Kidney epithelial cell (primary cell): Measurements from ENCODE around the gene POM121. TPM values are rescaled to one million over a fixed set of nuclear protein-coding genes. Genes with fewer than 3 reads are reported as not detected.
"Not testable (repeated sequence)": the region's sequence is repeated elsewhere in the genome, so short reads cannot be mapped to it uniquely, and the experiment has no call there.

Experiments used
- DNase-seq: peaks from one replicate; pipeline ENCODE4 v3.0.0-alpha.2; 2010; ENCODE audit warnings: low read depth
- H3K27me3 ChIP-seq: 2 replicates; pipeline ENCODE4 v1.6.0; 2011; ENCODE audit warnings: low read length; ENCODE audit not compliant: control insufficient read depth, insufficient read depth
- H3K36me3 ChIP-seq: 2 replicates; pipeline ENCODE4 v1.5.1; 2011; ENCODE audit warnings: low read length; ENCODE audit not compliant: control insufficient read depth, insufficient read depth
- H3K4me3 ChIP-seq: 2 replicates; pipeline ENCODE4 v1.5.1; 2011; ENCODE audit warnings: low read depth, mild to moderate bottlenecking, control low read depth, low read length
- total RNA-seq: library from RNA; depleted of rRNA; stranded (reverse); fragments of >200 nt; gene quantifications from 2 replicates; pipeline ENCODE4 v1.2.3, GENCODE V29; 2015

POM121 gene
- total RNA-seq, 1 donor from 2014 or later, result 17.8 TPM

DNA sequence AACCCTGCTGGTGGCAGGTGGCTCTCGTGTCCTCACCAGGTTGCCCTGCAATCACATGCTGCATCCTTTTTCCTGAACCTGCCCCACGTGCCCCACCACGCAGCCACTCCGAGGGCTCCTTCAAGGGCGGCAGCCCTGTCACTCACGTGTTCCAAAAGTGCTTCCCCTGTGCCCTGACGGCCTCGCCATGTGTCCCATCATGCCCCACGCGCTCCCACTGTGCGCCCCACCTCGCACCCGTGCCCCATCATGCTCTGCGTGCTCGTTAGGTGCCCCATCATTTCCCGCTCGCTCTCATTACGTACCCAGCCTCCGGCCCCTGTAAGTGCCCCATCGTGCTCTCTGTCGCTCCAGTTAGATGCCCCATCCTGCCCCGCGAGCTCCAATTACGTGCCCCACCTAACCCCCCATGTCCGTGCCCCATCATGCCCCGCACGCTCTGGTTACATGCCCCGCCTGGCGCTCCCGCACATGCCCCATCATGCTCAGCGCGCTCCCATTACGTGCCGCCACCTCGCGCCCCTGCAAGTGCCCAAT is 44.2 kb downstream of the POM121 start, which contains the start of gene TRIM74:
TRIM74 (minus strand) TSS at position 487 of the 537 bp plus-strand sequence. CDS start 3,309 bp downstream, outside the sequence.
- H3K27me3 ChIP-seq, H3K36me3 ChIP-seq, H3K4me3 ChIP-seq, DNase-seq: not testable (repeated sequence)

DNA sequence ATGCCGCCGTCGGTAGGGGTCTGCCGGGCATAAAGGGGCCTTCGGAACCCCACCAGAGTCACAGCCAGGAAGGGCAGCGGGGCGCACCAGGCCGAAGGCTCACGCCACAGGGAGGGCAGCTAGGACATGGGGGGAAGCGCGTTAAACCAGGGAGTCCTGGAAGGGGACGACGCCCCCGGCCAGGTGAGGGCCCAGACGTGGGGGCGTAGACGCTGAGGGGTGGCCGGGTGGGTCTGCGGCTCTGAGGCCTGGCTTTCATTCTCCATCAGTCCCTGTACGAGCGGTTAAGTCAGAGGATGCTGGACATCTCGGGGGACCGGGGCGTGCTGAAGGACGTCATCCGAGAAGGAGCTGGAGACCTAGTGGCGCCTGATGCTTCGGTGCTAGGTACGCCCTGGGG is 44.8 kb downstream of the POM121 start:
- not testable (repeated sequence) for H3K4me3 ChIP-seq, DNase-seq, H3K36me3 ChIP-seq, H3K27me3 ChIP-seq

DNA sequence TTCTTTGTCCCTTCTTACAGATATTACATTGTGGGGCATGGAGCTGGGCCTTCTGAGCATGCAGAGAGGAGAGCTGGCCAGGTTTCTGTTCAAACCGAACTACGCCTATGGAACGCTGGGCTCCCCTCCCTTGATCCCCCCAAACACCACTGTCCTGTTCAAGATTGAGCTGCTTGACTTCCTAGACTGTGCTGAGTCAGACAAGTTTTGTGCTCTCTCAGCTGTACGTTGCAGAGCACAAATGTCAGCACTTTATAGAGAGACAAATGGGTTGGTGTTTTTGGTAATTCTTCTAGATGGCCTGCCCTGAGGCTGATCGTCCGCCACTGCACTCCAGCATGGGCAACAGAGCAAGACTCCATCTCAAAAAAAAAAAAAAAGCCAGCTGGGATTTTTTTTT is 46.6 kb downstream of the POM121 start:
- not testable (repeated sequence) for H3K4me3 ChIP-seq, H3K36me3 ChIP-seq, H3K27me3 ChIP-seq, DNase-seq

DNA sequence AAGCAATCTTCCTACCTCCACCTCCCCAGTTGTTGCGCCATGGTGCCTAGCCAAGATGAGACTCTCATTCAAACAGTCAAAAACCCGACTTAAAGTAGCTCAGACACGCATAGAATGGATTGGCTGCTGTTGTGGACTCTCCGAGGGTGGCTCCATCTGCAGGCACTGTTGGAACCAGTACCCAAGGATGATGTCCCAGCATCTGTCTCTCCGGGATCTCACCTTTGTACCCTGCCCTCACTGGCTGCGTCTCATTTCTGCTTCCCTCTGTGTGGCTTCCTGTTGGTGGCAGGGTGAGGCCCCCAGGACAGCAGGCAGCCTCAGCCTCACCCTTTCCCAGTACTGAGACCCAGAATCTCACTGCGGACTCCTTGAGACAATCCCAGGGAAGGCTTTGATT is 49.9 kb downstream of the POM121 start:
- not testable (repeated sequence) for H3K36me3 ChIP-seq, H3K27me3 ChIP-seq, DNase-seq, H3K4me3 ChIP-seq

DNA sequence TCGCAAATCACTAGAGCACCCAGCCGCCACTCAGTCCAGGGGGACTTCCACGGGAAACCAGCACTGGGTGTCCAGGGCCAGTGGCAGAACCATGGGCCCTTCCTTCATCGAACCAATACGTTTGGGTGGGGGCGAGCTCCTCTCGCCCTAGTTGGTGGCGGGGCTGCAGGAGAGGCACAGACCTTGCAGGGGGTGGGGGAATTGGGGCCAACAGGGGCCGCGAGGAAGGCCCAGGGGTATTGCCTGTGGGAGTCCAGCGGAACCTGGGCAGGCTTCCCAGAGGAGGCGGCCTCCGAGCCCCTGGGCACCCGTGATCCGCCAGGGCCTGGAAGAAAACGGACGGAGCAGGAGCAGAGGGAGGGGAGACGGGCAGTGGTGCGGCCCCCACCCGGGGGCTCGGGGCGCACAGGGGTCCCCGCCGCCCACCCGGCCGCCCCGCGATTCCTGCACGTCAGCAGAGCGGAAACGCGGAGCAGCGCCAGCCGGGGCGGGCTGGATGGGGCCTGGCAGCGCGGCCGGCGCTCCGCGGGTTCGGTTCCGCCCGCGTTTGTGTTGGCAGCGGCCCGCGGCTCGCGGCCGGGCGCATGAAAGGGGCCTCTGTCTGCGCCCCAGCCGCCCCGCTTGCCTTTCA is 50.9 kb downstream of the POM121 start:
- not testable (repeated sequence) for H3K27me3 ChIP-seq, H3K36me3 ChIP-seq, DNase-seq, H3K4me3 ChIP-seq

DNA sequence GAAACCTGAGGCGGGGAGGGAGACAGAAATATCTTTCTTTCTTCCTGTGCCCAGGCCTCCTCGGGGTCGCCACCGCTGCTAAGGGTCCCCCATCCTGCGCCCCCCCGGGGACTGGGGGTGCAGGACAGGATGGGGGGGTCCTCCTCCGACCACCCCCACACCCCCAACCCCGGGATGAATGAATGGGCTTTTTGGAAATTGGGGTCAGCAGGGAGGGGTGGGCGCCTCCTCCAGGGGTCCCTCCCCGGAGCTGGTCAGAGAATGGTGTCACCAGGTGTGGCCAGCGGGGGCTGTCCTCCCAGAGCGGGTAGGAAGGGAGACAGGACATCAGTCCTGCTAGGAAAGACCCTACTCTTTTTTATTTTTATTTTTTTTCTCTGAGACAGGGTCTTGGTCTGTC is 51.5 kb downstream of the POM121 start:
- DNase-seq, H3K36me3 ChIP-seq, H3K27me3 ChIP-seq, H3K4me3 ChIP-seq: not testable (repeated sequence)

DNA sequence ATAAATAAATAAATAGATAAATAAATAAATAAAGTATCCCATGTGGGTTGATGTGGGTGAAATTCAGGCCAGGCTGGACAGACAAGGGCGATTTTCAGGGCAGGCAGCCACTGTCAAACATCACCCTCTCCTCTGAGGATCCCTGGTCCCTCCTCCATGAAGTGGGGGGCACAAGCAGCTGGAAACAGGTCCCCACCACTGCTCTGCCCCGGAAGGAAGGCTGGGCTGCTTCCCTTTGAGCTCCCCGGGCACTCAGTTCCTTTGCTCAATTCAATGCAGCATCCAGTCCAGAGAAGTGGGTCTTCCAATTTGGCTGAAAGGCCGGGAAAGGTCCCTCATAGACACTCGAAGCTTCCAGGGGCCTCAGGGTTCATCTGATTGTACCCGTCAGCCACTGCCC is 55.5 kb downstream of the POM121 start:
- not testable (repeated sequence) for H3K27me3 ChIP-seq, DNase-seq, H3K36me3 ChIP-seq, H3K4me3 ChIP-seq

DNA sequence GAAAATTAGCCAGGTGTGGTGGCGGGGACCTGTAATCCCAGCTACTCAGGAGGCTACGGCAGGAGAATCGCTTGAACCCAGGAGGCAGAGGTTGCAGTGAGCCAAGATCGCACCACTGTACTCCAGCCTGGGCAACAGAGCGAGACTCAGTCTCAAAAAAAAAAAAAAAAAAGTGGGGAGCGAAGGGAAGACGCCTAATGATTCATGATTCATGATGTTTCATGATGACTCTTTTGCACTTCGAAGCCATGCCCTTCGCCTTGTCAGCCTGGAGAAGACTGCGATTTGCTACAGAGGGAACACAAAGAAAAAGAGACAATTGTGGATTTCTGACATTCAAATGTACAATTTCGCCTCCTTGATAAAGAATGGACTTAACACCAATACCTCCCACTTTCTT is 57.2 kb downstream of the POM121 start:
- not testable (repeated sequence) for H3K36me3 ChIP-seq, H3K27me3 ChIP-seq, DNase-seq, H3K4me3 ChIP-seq

DNA sequence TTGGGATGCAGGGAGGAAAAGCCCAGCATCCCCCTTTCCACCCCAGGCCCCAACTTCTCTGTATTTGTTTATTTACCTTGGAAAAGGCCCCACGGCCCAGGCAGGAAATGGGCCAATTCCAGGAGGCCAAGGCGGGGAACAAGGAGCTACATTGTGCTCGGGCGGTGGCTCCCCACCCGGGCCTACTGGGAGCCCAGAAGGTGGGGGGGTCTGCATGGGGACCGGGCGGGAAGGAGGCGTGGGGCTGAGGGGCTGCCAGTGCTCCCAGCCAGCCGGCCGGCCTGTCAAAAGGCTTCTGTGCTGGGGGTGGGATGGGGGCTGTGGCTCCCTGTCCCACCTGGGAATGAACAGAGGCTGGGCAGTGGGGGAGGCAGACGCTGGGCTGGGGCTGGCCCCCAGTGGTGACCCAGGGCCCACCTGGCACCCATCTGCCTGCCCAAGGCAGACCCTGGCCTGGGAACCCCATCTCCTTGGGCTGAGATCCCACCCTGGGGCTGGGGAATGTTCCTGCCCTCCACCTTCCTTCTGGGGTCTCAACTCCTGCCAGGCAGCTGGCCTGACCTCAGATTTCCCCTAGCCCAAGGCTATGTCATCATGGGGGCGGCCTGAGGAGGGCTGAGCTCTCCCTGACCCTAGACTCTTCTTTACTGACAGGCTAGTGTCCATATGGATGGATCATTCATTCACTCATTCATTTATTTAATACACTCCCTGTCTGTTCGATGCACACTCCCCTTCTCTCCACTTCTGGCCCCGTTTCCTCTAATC is 65.4 kb downstream of the POM121 start:
- H3K4me3 ChIP-seq, H3K27me3 ChIP-seq, H3K36me3 ChIP-seq, DNase-seq: not testable (repeated sequence)

DNA sequence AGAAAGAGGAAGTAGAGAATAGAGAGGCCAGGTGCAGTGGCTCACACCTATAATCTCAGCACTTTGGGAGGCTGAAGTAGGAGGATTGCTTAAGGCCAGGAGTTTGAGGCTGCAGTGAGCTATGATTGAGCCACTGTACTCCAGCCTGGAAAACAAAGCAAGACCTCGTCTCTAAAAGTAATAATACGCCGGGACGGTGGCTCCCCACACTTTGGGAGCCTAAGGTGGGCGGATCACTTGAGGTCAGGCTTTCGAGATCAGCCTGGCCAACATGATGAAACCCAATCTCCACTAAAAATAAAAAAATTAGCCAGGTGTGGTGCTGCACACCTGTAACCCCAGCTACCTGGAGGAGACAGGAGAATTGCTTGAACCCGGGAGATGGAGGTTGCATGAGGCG is 70.6 kb downstream of the POM121 start:
- not testable (repeated sequence) for H3K27me3 ChIP-seq, H3K4me3 ChIP-seq, H3K36me3 ChIP-seq, DNase-seq

DNA sequence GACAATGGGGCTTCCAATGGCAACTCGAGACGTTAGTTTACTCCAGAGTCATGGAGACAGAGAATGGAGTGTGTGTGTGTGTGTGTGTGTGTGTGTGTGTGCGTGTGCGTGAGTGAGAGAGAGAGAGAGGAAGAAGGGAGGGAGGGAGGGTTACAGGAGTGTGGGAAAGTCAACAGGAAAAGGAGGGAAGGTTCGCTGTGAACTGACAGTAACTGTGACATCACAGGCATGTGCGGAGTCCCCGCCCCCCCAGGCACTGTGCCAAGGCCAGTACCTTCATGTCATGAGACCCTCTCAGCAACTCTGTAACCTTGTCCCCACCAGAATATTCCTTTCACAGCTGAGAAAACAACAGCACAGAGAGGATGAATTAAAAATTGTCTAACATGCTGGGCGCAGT is 72.6 kb downstream of the POM121 start:
- H3K36me3 ChIP-seq, H3K4me3 ChIP-seq, DNase-seq, H3K27me3 ChIP-seq: not testable (repeated sequence)

DNA sequence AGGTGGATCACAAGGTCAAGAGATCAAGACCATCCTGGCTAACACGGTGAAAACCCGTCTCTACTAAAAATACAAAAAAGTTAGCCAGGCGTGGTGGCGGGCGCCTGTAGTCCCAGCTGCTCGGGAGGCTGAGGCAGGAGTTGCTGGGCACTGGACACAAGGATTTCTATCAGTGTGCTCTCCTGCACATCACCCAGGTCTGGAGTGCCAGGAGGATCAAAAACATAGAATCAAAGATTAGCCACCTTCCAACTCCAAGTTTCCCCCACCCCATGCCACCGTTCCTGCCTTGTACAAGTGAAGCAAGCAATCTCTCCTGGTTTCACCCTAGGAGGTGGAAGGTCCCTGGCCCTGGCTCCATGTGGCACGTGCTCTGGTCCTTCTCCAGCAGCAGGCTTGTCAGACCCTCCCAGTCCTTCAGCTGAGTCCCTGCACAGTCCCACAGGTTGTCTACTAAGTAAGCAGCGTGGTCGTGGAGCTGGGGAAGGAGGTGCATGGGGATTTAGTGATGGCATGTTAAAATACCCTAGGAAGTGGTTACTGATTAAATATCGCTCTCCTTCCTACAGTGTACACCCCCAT is 73.1 kb downstream of the POM121 start:
- not testable (repeated sequence) for DNase-seq, H3K27me3 ChIP-seq, H3K4me3 ChIP-seq, H3K36me3 ChIP-seq
